Stimulated activated CD4-positive, alpha-beta T cell treated with anti-CD3 and anti-CD28 coated beads, TNF-alpha, amount 100 ng/mL, for 48 hours (primary cell): ENCODE measurements around the gene DYRK3.
"Not testable (repeated sequence)": the region's sequence is repeated elsewhere in the genome, so short reads cannot be mapped to it uniquely, and the experiment has no call there.

Experiments
- DNase-seq, 3 donors: peaks; one replicate each; pipeline ENCODE4 v3.0.0-alpha.2; 2020; ENCODE audit warnings: low read depth in 3 of 3

Gene DYRK3

GRCh38 chr1:206635080-206635977, at the start of gene DYRK3:
Gene DYRK3, plus strand, starts transcription at chr1:206635536. Its CDS starts 168 bp downstream, at chr1:206635704.
- peak; percentile 89 to 92 (median 91) for DNase-seq

GRCh38 chr1:206586501-206587445, 48.6 kb upstream of the DYRK3 start:
- no peak for DNase-seq

- DNase-seq, result no peak
Observed at GRCh38 chr1:206587904-206588303, 47.4 kb upstream of the DYRK3 start.

- no peak for DNase-seq
Observed at GRCh38 chr1:206588492-206588891, 46.8 kb upstream of the DYRK3 start.

- no peak for DNase-seq
Observed at GRCh38 chr1:206589206-206589605, 46.1 kb upstream of the DYRK3 start.

GRCh38 chr1:206590025-206590758, 45.1 kb upstream of the DYRK3 start:
- DNase-seq, result peak in 1 of 3 donors; percentile 62

- no peak for DNase-seq
Observed at GRCh38 chr1:206591226-206591625, 44.1 kb upstream of the DYRK3 start.

GRCh38 chr1:206591696-206592095, 43.6 kb upstream of the DYRK3 start:
- no peak for DNase-seq

- DNase-seq, result no peak
Observed at GRCh38 chr1:206593351-206593925, 41.9 kb upstream of the DYRK3 start.

GRCh38 chr1:206595581-206596318, 39.6 kb upstream of the DYRK3 start:
- no peak for DNase-seq

GRCh38 chr1:206596319-206596666, 39.0 kb upstream of the DYRK3 start:
- DNase-seq, result no peak

- no peak for DNase-seq
Observed at GRCh38 chr1:206600527-206600926, 34.8 kb upstream of the DYRK3 start.

- no peak for DNase-seq
Observed at GRCh38 chr1:206604861-206605260, 30.5 kb upstream of the DYRK3 start.

- no peak for DNase-seq
Observed at GRCh38 chr1:206606867-206607266, 28.5 kb upstream of the DYRK3 start.

- peak; percentile 35 to 58 (median 43) for DNase-seq
Observed at GRCh38 chr1:206608108-206608698, 27.1 kb upstream of the DYRK3 start.

- no peak for DNase-seq
Observed at GRCh38 chr1:206609229-206609991, 25.9 kb upstream of the DYRK3 start.

GRCh38 chr1:206612129-206612876, 23.0 kb upstream of the DYRK3 start, which contains the start of gene EIF2D:
Gene EIF2D, minus strand, starts transcription at chr1:206612465. Its CDS starts 123 bp downstream, at chr1:206612342.
- DNase-seq, result peak; percentile 90 to 95 (median 95)

GRCh38 chr1:206626396-206626795, 8.9 kb upstream of the DYRK3 start:
- not testable (repeated sequence) for DNase-seq

- no peak for DNase-seq
Observed at GRCh38 chr1:206628916-206629315, 6.4 kb upstream of the DYRK3 start.
